Osteoblast (primary cell): ENCODE measurements around the gene RIN1. TPM values are rescaled to one million over a fixed set of nuclear protein-coding genes. Genes with fewer than 3 reads are reported as not detected.

ENCODE experiments used
- DNase-seq: peaks from one replicate; pipeline ENCODE4 v3.0.0; 2011; ENCODE audit warnings: low spot score, mixed read lengths; ENCODE audit not compliant: insufficient read length; ENCODE audit errors: missing footprints
- H2AFZ ChIP-seq: 2 replicates; pipeline ENCODE4 v1.6.0; 2011; ENCODE audit warnings: mild to moderate bottlenecking, low read length
- H3K27ac ChIP-seq: 2 replicates; pipeline ENCODE4 v1.5.1; 2011; ENCODE audit warnings: mild to moderate bottlenecking, low read depth, low read length, moderate library complexity
- H3K27me3 ChIP-seq: 2 replicates; pipeline ENCODE4 v1.6.0; 2012; ENCODE audit warnings: mild to moderate bottlenecking, control low read depth, inconsistent platforms, low read length, moderate library complexity; ENCODE audit not compliant: insufficient read depth
- H3K36me3 ChIP-seq: 2 replicates; pipeline ENCODE4 v1.5.1; 2011; ENCODE audit warnings: mild to moderate bottlenecking, low read length, control low read depth, moderate library complexity; ENCODE audit not compliant: insufficient read depth
- H3K4me1 ChIP-seq: 2 replicates; pipeline ENCODE4 v1.5.1; 2011; ENCODE audit warnings: mild to moderate bottlenecking, low read length, control low read depth, moderate library complexity; ENCODE audit not compliant: insufficient read depth
- H3K4me2 ChIP-seq: 2 replicates; pipeline ENCODE4 v1.6.0; 2011; ENCODE audit warnings: mild to moderate bottlenecking, low read length; ENCODE audit not compliant: insufficient read depth
- H3K4me3 ChIP-seq: fragments of 200-600 bp; sonication (generic); 3 replicates; pipeline ENCODE4 v1.5.1; 2012; ENCODE audit warnings: mild to moderate bottlenecking, low read length, inconsistent platforms; ENCODE audit not compliant: insufficient read depth
- H3K79me2 ChIP-seq: 2 replicates; pipeline ENCODE4 v1.6.0; 2012; ENCODE audit warnings: mild to moderate bottlenecking, low read length, control low read depth, inconsistent platforms; ENCODE audit not compliant: insufficient read depth
- H3K9me3 ChIP-seq: 2 replicates; pipeline ENCODE4 v1.5.1; 2011; ENCODE audit warnings: low read depth, low read length, control low read depth
- H4K20me1 ChIP-seq: 2 replicates; pipeline ENCODE4 v1.6.0; 2012; ENCODE audit warnings: mild to moderate bottlenecking, low read length, control low read depth; ENCODE audit not compliant: insufficient read depth
- total RNA-seq: library from RNA; depleted of rRNA; stranded (reverse); fragments of >200 nt; gene quantifications from 2 replicates; pipeline ENCODE4 v1.2.3, GENCODE V29; 2012
- TF ChIP-seq, protein P1 (sequence below): IDR thresholded peaks from 2 replicates; pipeline ENCODE4 v1.5.1; 2011; ENCODE audit warnings: mild to moderate bottlenecking, low read depth, low read length, moderate library complexity; ENCODE audit errors: extremely low read depth

Gene RIN1
- total RNA-seq, 1 donor = 27.1 TPM

DNA sequence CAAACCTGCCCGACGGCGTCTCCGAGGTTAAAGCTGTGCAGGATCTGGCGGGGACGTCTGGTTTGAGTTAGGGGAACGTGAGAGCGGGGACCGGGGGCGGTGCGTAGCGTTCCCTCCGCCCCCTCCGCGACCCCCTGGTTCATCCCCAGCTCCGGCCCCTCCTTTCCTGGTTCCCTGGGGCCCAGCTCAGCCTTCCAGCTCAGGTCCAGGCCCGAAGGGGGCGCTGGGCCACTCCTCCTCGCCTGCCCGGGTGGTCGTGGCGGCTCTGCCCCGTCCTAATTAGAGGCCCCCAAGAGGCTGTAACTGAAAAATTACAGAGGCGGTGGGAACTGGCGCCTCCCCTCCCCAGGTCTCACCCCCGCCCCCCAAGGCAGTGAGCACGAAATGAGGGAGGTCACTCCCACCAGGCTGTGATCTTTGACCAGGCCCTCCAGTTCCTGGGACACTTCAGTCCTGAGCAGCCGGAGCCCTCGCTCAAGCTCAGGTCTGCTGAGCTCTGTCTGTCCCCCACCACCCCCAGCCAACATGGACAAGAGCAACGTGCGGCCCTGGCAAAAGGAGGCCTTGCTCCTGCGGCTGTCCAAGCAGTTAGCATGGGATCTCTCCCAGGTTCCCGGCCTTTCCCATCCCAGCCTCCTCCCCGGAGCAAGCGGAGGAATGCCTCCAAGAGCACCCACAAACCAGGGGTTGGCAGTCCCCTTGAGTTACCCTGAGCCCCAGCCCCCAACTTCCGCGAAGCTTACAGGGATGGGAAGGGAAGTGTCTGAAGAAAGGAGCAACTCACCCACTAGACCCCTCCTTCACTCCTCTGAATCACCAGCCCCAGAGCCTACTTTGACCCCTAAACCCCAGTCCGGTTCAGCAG, 22.7 kb downstream of the RIN1 start:
- peaks cover 33% of the 10 kb centered on the region for H3K79me2 ChIP-seq
- H3K4me2 ChIP-seq = peak overlapping the region; percentile 96
- H3K4me3 ChIP-seq = peak overlapping the region; percentile 75
- H3K27me3 ChIP-seq = no peaks in the 10 kb centered on the region
- H4K20me1 ChIP-seq = peaks cover 25% of the 10 kb centered on the region
- peak; percentile 83 for DNase-seq
- H3K9me3 ChIP-seq = no peaks in the 10 kb centered on the region
- H3K4me1 ChIP-seq = peaks cover 53% of the 10 kb centered on the region
- H3K27ac ChIP-seq = peak overlapping the region; percentile 94
- H3K36me3 ChIP-seq = no peaks in the 10 kb centered on the region
- peak overlapping the region; percentile 56 for H2AFZ ChIP-seq
- TF ChIP-seq, protein P1, sequence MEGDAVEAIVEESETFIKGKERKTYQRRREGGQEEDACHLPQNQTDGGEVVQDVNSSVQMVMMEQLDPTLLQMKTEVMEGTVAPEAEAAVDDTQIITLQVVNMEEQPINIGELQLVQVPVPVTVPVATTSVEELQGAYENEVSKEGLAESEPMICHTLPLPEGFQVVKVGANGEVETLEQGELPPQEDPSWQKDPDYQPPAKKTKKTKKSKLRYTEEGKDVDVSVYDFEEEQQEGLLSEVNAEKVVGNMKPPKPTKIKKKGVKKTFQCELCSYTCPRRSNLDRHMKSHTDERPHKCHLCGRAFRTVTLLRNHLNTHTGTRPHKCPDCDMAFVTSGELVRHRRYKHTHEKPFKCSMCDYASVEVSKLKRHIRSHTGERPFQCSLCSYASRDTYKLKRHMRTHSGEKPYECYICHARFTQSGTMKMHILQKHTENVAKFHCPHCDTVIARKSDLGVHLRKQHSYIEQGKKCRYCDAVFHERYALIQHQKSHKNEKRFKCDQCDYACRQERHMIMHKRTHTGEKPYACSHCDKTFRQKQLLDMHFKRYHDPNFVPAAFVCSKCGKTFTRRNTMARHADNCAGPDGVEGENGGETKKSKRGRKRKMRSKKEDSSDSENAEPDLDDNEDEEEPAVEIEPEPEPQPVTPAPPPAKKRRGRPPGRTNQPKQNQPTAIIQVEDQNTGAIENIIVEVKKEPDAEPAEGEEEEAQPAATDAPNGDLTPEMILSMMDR = peak; percentile 22

DNA sequence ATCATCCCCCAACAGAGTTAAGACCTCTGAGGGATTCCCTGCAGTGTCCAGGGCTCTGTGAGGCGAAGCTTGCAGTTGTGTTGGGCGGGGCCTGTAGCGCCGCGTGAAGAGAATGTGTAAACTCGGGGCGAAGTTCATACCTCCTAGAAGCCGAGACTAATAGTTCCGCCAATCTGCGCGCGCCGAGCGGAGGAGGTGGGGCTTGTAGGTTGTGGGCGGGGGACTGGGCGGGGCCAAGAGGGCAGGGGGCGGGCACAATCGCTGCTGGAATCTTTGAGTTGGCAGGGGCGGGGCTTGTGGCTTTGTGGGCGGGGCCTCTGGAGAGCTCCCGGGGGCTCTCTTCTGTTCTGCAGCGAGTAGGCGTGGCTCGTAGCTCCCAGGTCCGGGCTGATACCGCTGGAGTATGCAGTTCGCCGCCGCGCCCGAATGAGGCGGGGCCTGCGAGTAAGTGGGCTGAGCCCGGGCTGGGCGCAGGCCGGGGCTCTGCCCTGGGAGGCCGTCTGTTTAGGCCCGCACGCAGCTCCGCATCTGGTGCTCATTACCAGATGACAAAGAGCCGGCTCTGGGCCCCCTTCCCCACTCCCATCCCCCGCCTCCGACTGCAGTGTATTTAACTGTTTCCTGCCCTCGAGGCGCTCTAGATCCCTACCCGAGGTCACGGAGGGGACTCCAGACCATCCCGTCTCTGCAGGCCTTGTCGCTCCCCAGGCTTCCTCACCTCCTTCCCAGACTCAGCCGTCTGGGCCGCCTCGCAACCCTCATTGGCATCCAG, 23.5 kb downstream of the RIN1 start:
- Histone ChIP-seq H4K20me1 (peaks cover 25% of the 10 kb centered on the region), H3K27ac (peak overlapping the region; percentile 94), H3K4me2 (peak overlapping the region; percentile 98), H3K27me3 (no peaks in the 10 kb centered on the region), H3K4me1 (peaks cover 44% of the 10 kb centered on the region), H2AFZ (peak overlapping the region; percentile 98), H3K9me3 (no peaks in the 10 kb centered on the region), H3K4me3 (peak overlapping the region; percentile 80), H3K79me2 (peaks cover 33% of the 10 kb centered on the region), H3K36me3 (no peaks in the 10 kb centered on the region)
- DNase-seq = peak; percentile 99
- TF ChIP-seq, protein P1 = no peak

DNA sequence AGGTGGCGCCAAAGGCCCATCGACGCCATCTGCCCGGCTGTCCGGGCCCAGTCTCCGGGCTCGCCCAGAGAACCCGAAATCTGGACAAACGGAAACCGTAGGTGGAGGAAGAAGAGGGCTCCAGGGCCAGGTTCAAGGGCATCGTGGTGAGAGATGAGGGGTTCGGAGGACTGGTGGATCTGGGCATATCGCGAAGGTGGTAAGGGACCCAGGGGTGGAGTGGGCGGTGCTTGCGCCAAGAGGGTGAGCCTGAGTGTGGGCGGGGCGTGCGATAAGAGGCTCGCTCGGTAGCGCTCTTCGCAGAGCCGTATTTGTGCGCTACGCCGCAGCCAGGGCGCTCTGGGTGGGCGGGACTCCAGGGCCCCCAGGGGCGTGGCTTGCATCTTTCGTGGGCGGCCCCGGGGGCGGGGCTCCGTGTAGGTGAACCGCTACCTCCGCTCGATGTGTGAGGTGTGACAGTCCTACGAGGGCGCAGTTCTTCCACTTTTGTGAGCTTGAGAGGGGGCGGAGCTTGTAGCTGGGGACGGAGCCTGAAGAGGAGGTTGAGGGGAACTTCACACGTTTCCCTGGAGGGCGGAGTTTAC, 24.2 kb downstream of the RIN1 start:
- peak overlapping the region; percentile 98 for H3K4me2 ChIP-seq
- TF ChIP-seq, protein P1 = no peak
- peaks cover 38% of the 10 kb centered on the region for H3K4me1 ChIP-seq
- peak overlapping the region; percentile 83 for H3K27ac ChIP-seq
- H3K4me3 ChIP-seq = peak overlapping the region; percentile 80
- peaks cover 25% of the 10 kb centered on the region for H4K20me1 ChIP-seq
- peak overlapping the region; percentile 98 for H2AFZ ChIP-seq
- H3K27me3 ChIP-seq = no peaks in the 10 kb centered on the region
- H3K36me3 ChIP-seq = no peaks in the 10 kb centered on the region
- peaks cover 33% of the 10 kb centered on the region for H3K79me2 ChIP-seq
- H3K9me3 ChIP-seq = no peaks in the 10 kb centered on the region
- peak; percentile 97 for DNase-seq
